T-cell (primary cell): Measurements from ENCODE around the gene BPIFB2. TPM values are rescaled to one million over a fixed set of nuclear protein-coding genes. Genes with fewer than 3 reads are reported as not detected.

ENCODE experiments used
- ATAC-seq, 4 experiments: fragments of 200-7000 bp in 3 of 4; fragments of 150-1000 bp in 1 of 4; cut with Tn5 transposase; replicated peaks in 1 of 4; 1 replicate in 3 of 4; 2 replicates in 1 of 4; pipeline ENCODE4 v1.10.0; 2021; ENCODE audit warnings: moderate library complexity in 3 of 4, mild to moderate bottlenecking in 2 of 4, moderate number of reproducible peaks in 1 of 4
- CTCF ChIA-PET, 2 donors: fragments of 300-600 bp; sonication (Branson Sonifier 250); formaldehyde crosslinking; loops; one replicate each; lab custom pipeline; 2022; ENCODE audit warnings: antibody characterized with exemption in 2 of 2; lab: Charles Lee
- POLR2A ChIA-PET, 2 donors: fragments of 300-600 bp; sonication (Branson Sonifier 250); formaldehyde crosslinking; loops; one replicate each; lab custom pipeline; 2022; ENCODE audit warnings: antibody characterized with exemption in 2 of 2; lab: Charles Lee
- DNase-seq, 35 experiments: peaks; one replicate each; pipeline versions ENCODE4 v3.0.0 to v3.0.0-alpha.2; 2013 to 2023
- H3K27ac ChIP-seq: one replicate; pipeline ENCODE4 v1.5.1; 2013; ENCODE audit warnings: low read length
- H3K27me3 ChIP-seq, 2 experiments: replicated peaks in 1 of 2; 1 replicate in 1 of 2; 2 replicates in 1 of 2; pipeline versions ENCODE4 v1.6.1 to v1.7.0; 2013; ENCODE audit warnings: low read length in 1 of 2, mixed read lengths in 1 of 2; ENCODE audit not compliant: control insufficient read depth in 2 of 2, insufficient read depth in 2 of 2; ENCODE audit errors: extremely low read depth in 1 of 2
- H3K36me3 ChIP-seq, 2 donors: 1 replicate in 1 of 2; 2 replicates in 1 of 2; pipeline versions ENCODE4 v1.6.1 to v1.7.0; 2013; ENCODE audit warnings: low read length in 1 of 2; ENCODE audit not compliant: control insufficient read depth in 2 of 2, insufficient read depth in 1 of 2; ENCODE audit errors: extremely low read depth in 1 of 2
- H3K4me1 ChIP-seq, 2 experiments: 1 replicate in 1 of 2; 2 replicates in 1 of 2; pipeline versions ENCODE4 v1.6.1 to v1.7.0; 2013; ENCODE audit warnings: low read length in 2 of 2, mixed read lengths in 1 of 2; ENCODE audit not compliant: insufficient read depth in 2 of 2, control insufficient read depth in 1 of 2; ENCODE audit errors: extremely low read depth in 1 of 2
- H3K4me3 ChIP-seq, 2 donors: 1 replicate in 1 of 2; 2 replicates in 1 of 2; pipeline versions ENCODE4 v1.5.1 to v1.7.0; 2013; ENCODE audit warnings: mild to moderate bottlenecking in 2 of 2, low read length in 1 of 2, moderate library complexity in 1 of 2; ENCODE audit not compliant: control insufficient read depth in 1 of 2; ENCODE audit errors: extremely low read depth in 1 of 2
- H3K9me3 ChIP-seq: 2 replicates; pipeline ENCODE4 v1.7.0; 2013
- H3K27ac Mint-ChIP-seq, 2 donors: one replicate each; pipeline ENCODE4 v1.8.0; 2020 to 2021; ENCODE audit warnings: mild to moderate bottlenecking in 2 of 2, mixed read lengths in 2 of 2
- H3K27me3 Mint-ChIP-seq, 2 donors: one replicate each; pipeline ENCODE4 v1.8.0; 2021 to 2022; ENCODE audit warnings: mixed read lengths in 2 of 2
- H3K36me3 Mint-ChIP-seq: one replicate; pipeline ENCODE4 v1.8.0; 2021; ENCODE audit warnings: mixed read lengths
- H3K4me1 Mint-ChIP-seq, 3 donors: one replicate each; pipeline ENCODE4 v1.8.0; 2020 to 2022; ENCODE audit warnings: mixed read lengths in 3 of 3, mild to moderate bottlenecking in 1 of 3
- H3K4me3 Mint-ChIP-seq, 3 donors: one replicate each; pipeline ENCODE4 v1.8.0; 2020 to 2022; ENCODE audit warnings: mild to moderate bottlenecking in 3 of 3, mixed read lengths in 3 of 3, moderate library complexity in 3 of 3
- H3K9me3 Mint-ChIP-seq, 3 donors: one replicate each; pipeline ENCODE4 v1.8.0; 2020 to 2022; ENCODE audit warnings: mixed read lengths in 3 of 3
- WGBS: methylation state at CpG from one replicate; pipeline ENCODE4 v1.1.5; 2013; ENCODE audit warnings: missing lambda C conversion rate; ENCODE audit not compliant: insufficient coverage; 5-methylcytosine and 5-hydroxymethylcytosine counted together
- total RNA-seq, 35 experiments: library from RNA in 6 of 35; stranded (reverse) in 6 of 35; fragments of 120-200 nt in 1 of 35; gene quantifications; one replicate each; pipeline versions ENCODE4 v1.2.1 to v1.2.4 and lab custom pipeline; 2013 to 2026

BPIFB2 gene
- total RNA-seq, 5 donors from 2014 or later (not counting 1 experiment from before 2014, with no cell fraction given), result 0.16 to 0.29 (median 0.22) TPM; not detected in 2

- POLR2A ChIA-PET, result no interaction called here
- WGBS, result 81% methylated on average over 11 of the region's 25 CpGs
- H3K27me3 ChIP-seq, result peaks cover 0 to 2% of the 10 kb centered on the region in 2 experiments
- Mint-ChIP-seq H3K27me3 (no peaks in the 10 kb centered on the region), H3K4me1 (peaks cover 0 to 2% (median 0%) of the 10 kb centered on the region in 3 donors), H3K9me3 (no peaks in the 10 kb centered on the region), H3K27ac (no peak within 1 kb of the TSS), H3K4me3 (no peak within 1 kb of the TSS), H3K36me3 (no peaks in the 10 kb centered on the region)
- H3K4me1 ChIP-seq, result no peaks in the 10 kb centered on the region
- no peaks in the 10 kb centered on the region for H3K36me3 ChIP-seq
- DNase-seq (no peak), ATAC-seq (no peak)
- H3K9me3 ChIP-seq, result no peaks in the 10 kb centered on the region
- no peak within 1 kb of the TSS for H3K4me3 ChIP-seq
- CTCF ChIA-PET, result no interaction called here
- H3K27ac ChIP-seq, result no peak within 1 kb of the TSS
Observed at GRCh38 chr20:33053291-33054106, 46.0 kb downstream of the BPIFB2 start, which contains the start of gene BPIFB3. Gene BPIFB3, plus strand, starts transcription at chr20:33053903. Its CDS starts 1,533 bp downstream, at chr20:33055436.

GRCh38 chr20:33054381-33054780, 46.9 kb downstream of the BPIFB2 start:
- ChIA-PET CTCF (no interaction called here), POLR2A (no interaction called here)
- Mint-ChIP-seq H3K27me3 (no peaks in the 10 kb centered on the region), H3K4me1 (peaks cover 0 to 4% (median 0%) of the 10 kb centered on the region in 3 donors), H3K36me3 (no peaks in the 10 kb centered on the region), H3K4me3 (no peak overlapping the region), H3K9me3 (no peaks in the 10 kb centered on the region), H3K27ac (no peak overlapping the region)
- ATAC-seq, result no peak
- Histone ChIP-seq H3K4me3 (no peak overlapping the region), H3K4me1 (no peaks in the 10 kb centered on the region), H3K9me3 (no peaks in the 10 kb centered on the region), H3K27ac (no peak overlapping the region), H3K36me3 (no peaks in the 10 kb centered on the region), H3K27me3 (peaks cover 0 to 2% of the 10 kb centered on the region in 2 experiments)
- DNase-seq, result no peak
- 93% methylated on average over 5 of the region's 7 CpGs for WGBS

- Histone ChIP-seq H3K9me3 (no peaks in the 10 kb centered on the region), H3K36me3 (no peaks in the 10 kb centered on the region), H3K4me3 (no peak overlapping the region), H3K27me3 (peaks cover 0 to 2% of the 10 kb centered on the region in 2 experiments), H3K27ac (no peak overlapping the region), H3K4me1 (no peaks in the 10 kb centered on the region)
- 100% methylated on average over 1 of the region's 2 CpGs for WGBS
- no peaks in the 10 kb centered on the region for H3K27me3 Mint-ChIP-seq
- H3K9me3 Mint-ChIP-seq, result no peaks in the 10 kb centered on the region
- POLR2A ChIA-PET, result no interaction called here
- H3K27ac Mint-ChIP-seq, result no peak overlapping the region
- DNase-seq, result no peak
- H3K36me3 Mint-ChIP-seq, result no peaks in the 10 kb centered on the region
- peaks cover 0 to 4% (median 0%) of the 10 kb centered on the region in 3 donors for H3K4me1 Mint-ChIP-seq
- ATAC-seq, result no peak
- no peak overlapping the region for H3K4me3 Mint-ChIP-seq
- CTCF ChIA-PET, result no interaction called here
Observed at GRCh38 chr20:33054791-33055190, 47.3 kb downstream of the BPIFB2 start.

- Histone ChIP-seq H3K4me3 (no peak overlapping the region), H3K27me3 (peaks cover 0 to 2% of the 10 kb centered on the region in 2 experiments), H3K4me1 (no peaks in the 10 kb centered on the region), H3K9me3 (no peaks in the 10 kb centered on the region), H3K36me3 (no peaks in the 10 kb centered on the region), H3K27ac (no peak overlapping the region)
- peaks cover 0 to 2% (median 0%) of the 10 kb centered on the region in 3 donors for H3K4me1 Mint-ChIP-seq
- no peaks in the 10 kb centered on the region for H3K36me3 Mint-ChIP-seq
- no peaks in the 10 kb centered on the region for H3K27me3 Mint-ChIP-seq
- H3K27ac Mint-ChIP-seq, result no peak overlapping the region
- POLR2A ChIA-PET, result no interaction called here
- H3K9me3 Mint-ChIP-seq, result no peaks in the 10 kb centered on the region
- 83% methylated on average over 5 of the region's 7 CpGs for WGBS
- no peak overlapping the region for H3K4me3 Mint-ChIP-seq
- no peak for DNase-seq
- no peak for ATAC-seq
- CTCF ChIA-PET, result no interaction called here
Observed at GRCh38 chr20:33059136-33059535, 51.6 kb downstream of the BPIFB2 start.

DNA sequence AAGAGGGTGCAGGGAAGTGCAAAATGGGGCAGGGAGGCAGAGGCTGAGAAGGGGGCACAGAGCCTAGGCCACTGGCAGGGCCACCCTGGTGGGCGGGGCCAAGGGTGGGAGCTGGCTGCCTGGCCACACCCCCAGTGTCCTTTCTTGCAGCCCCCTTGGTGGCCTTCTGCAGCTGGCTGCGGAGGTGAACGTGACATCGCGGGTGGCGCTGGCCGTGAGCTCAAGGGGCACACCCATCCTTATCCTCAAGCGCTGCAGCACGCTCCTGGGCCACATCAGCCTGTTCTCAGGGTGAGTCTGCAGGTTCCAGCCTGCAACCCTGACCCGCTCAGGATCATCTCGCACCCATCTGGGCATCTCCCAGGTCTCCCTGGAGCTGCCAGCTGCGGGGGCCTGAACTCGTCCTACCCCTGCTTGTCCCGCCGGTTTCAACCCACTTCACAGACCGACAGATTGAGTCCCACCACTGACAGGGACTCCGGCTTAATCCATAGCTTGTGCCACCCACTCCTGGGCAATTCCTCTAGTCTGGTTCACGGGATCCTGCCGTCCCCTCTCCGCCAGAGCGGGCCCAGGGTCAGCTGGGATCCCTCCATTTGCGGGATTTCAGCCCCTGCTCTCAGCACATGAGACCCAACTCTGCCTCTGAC, 52.4 kb downstream of the BPIFB2 start:
- H3K27me3 ChIP-seq, result no peaks in the 10 kb centered on the region
- Mint-ChIP-seq H3K27ac (no peak overlapping the region), H3K36me3 (no peaks in the 10 kb centered on the region), H3K4me3 (no peak overlapping the region), H3K9me3 (no peaks in the 10 kb centered on the region), H3K4me1 (peaks cover 0 to 2% (median 0%) of the 10 kb centered on the region in 3 donors), H3K27me3 (no peaks in the 10 kb centered on the region)
- ATAC-seq (no peak), DNase-seq (no peak)
- no peak overlapping the region for H3K27ac ChIP-seq
- no peak overlapping the region for H3K4me3 ChIP-seq
- no peaks in the 10 kb centered on the region for H3K4me1 ChIP-seq
- H3K36me3 ChIP-seq, result no peaks in the 10 kb centered on the region
- ChIA-PET POLR2A (no interaction called here), CTCF (no interaction called here)
- 93% methylated on average over 22 of the region's 22 CpGs for WGBS
- H3K9me3 ChIP-seq, result no peaks in the 10 kb centered on the region

DNA sequence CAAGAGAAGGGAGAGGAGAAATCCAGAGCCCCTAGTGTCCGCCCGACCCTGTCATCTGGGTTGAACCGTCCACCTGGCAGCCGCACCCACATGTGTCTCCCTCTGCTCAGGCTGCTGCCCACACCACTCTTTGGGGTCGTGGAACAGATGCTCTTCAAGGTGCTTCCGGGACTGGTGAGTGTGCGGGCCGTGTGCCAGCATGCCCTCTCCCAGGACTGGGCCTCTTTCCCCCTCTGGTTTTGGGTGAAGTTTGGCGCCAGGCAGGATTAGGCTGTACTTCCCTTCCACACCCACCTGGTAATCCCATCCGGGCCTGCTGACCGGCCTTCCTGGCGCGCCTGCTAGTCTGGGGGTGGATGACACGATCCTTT, 54.1 kb downstream of the BPIFB2 start:
- 80% methylated on average over 7 of the region's 14 CpGs for WGBS
- H3K9me3 ChIP-seq, result no peaks in the 10 kb centered on the region
- H3K27ac ChIP-seq, result no peak overlapping the region
- no peak overlapping the region for H3K27ac Mint-ChIP-seq
- no peak overlapping the region for H3K4me3 ChIP-seq
- no peaks in the 10 kb centered on the region for H3K36me3 ChIP-seq
- ChIA-PET CTCF (no interaction called here), POLR2A (no interaction called here)
- no peaks in the 10 kb centered on the region for H3K27me3 Mint-ChIP-seq
- H3K36me3 Mint-ChIP-seq, result no peaks in the 10 kb centered on the region
- no peaks in the 10 kb centered on the region for H3K4me1 ChIP-seq
- no peaks in the 10 kb centered on the region for H3K9me3 Mint-ChIP-seq
- DNase-seq (no peak), ATAC-seq (no peak)
- H3K27me3 ChIP-seq, result no peaks in the 10 kb centered on the region
- H3K4me3 Mint-ChIP-seq, result no peak overlapping the region
- H3K4me1 Mint-ChIP-seq, result peaks cover 0 to 7% (median 2%) of the 10 kb centered on the region in 3 donors
